HEK293 (cell line): ENCODE measurements around the gene ARL8A.
A peak's percentile ranks its signal among the peaks of the same experiment; 100 is the strongest.

ENCODE experiments used
- CTCF ChIA-PET: fragments of 350-600 bp; formaldehyde crosslinking; extraction: SDS; loops from one replicate; lab custom pipeline; 2021; ENCODE audit warnings: antibody characterized with exemption; lab: Yijun Ruan, JAX
- POLR2A ChIA-PET: fragments of 300-600 bp; formaldehyde crosslinking; extraction: SDS; loops from one replicate; lab custom pipeline; 2020; ENCODE audit warnings: antibody characterized with exemption, inconsistent platforms; lab: Yijun Ruan, JAX
- H3K27ac ChIP-seq: fragments of 200-500 bp; sonication (Bioruptor generic); 2 replicates; pipeline ENCODE4 v1.5.1; 2014; ENCODE audit warnings: low read depth, low read length, control low read depth, inconsistent platforms; ENCODE audit errors: extremely low read depth
- H3K36me3 ChIP-seq, 2 experiments: fragments of 200-500 bp in 1 of 2; sonication (Bioruptor generic) in 1 of 2; 1 replicate in 1 of 2; 2 replicates in 1 of 2; pipeline ENCODE4 v1.5.1; 2014 to 2017; ENCODE audit warnings: inconsistent platforms in 2 of 2, low read length in 2 of 2; ENCODE audit not compliant: control insufficient read depth in 2 of 2, insufficient read depth in 1 of 2
- H3K4me1 ChIP-seq: fragments of 200-500 bp; sonication (Bioruptor generic); 2 replicates; pipeline ENCODE4 v1.5.1; 2014; ENCODE audit warnings: mild to moderate bottlenecking, low read length, inconsistent platforms; ENCODE audit not compliant: control insufficient read depth, insufficient read depth
- H3K4me3 ChIP-seq: 2 replicates; pipeline ENCODE4 v1.5.1; 2011; ENCODE audit warnings: low read depth, mild to moderate bottlenecking, control low read depth, low read length, moderate library complexity
- H3K9me3 ChIP-seq: fragments of 200-500 bp; sonication (Bioruptor generic); 2 replicates; pipeline ENCODE4 v1.5.1; 2014; ENCODE audit warnings: low read depth, low read length, inconsistent platforms; ENCODE audit not compliant: control insufficient read depth, insufficient read depth
- EGR2 ChIP-seq: fragments of 450-650 bp; formaldehyde crosslinking; IDR thresholded peaks from 2 replicates; pipeline ENCODE4 v1.5.1; 2016; ENCODE audit warnings: low read depth, missing biosample characterization, missing genetic modification characterization
- KLF1 ChIP-seq: fragments of 450-650 bp; formaldehyde crosslinking; IDR thresholded peaks from 2 replicates; pipeline ENCODE4 v1.5.1; 2016; ENCODE audit warnings: missing biosample characterization, missing genetic modification characterization
- ZEB2 ChIP-seq: fragments of 450-650 bp; formaldehyde crosslinking; IDR thresholded peaks from 2 replicates; pipeline ENCODE4 v1.5.1; 2016; ENCODE audit warnings: missing biosample characterization, missing genetic modification characterization
- ZFHX2 ChIP-seq: fragments of 450-650 bp; formaldehyde crosslinking; conservative IDR thresholded peaks from 2 replicates; pipeline ENCODE4 v1.5.1; 2016; ENCODE audit warnings: missing biosample characterization, missing genetic modification characterization
- ZFP41 ChIP-seq: fragments of 450-650 bp; formaldehyde crosslinking; IDR thresholded peaks from 2 replicates; pipeline ENCODE4 v1.5.1; 2016; ENCODE audit warnings: missing biosample characterization, missing genetic modification characterization, borderline replicate concordance
- ZFP69B ChIP-seq: fragments of 450-650 bp; formaldehyde crosslinking; IDR thresholded peaks from 2 replicates; pipeline ENCODE4 v1.5.1; 2016; ENCODE audit warnings: missing biosample characterization, missing genetic modification characterization
- ZNF133 ChIP-seq: fragments of 450-650 bp; formaldehyde crosslinking; IDR thresholded peaks from 2 replicates; pipeline ENCODE4 v1.5.1; 2016; ENCODE audit warnings: missing biosample characterization, missing genetic modification characterization
- ZNF157 ChIP-seq: fragments of 450-650 bp; formaldehyde crosslinking; IDR thresholded peaks from 2 replicates; pipeline ENCODE4 v1.5.1; 2016; ENCODE audit warnings: missing biosample characterization, missing genetic modification characterization
- ZNF175 ChIP-seq: fragments of 450-650 bp; formaldehyde crosslinking; IDR thresholded peaks from 2 replicates; pipeline ENCODE4 v1.5.1; 2016; ENCODE audit warnings: missing biosample characterization, missing genetic modification characterization
- ZNF202 ChIP-seq: fragments of 450-650 bp; formaldehyde crosslinking; IDR thresholded peaks from 2 replicates; pipeline ENCODE4 v1.5.1; 2016; ENCODE audit warnings: missing biosample characterization, missing genetic modification characterization, borderline replicate concordance
- ZNF214 ChIP-seq: fragments of 450-650 bp; formaldehyde crosslinking; IDR thresholded peaks from 2 replicates; pipeline ENCODE4 v1.5.1; 2017; ENCODE audit warnings: missing biosample characterization, mild to moderate bottlenecking, missing genetic modification characterization, borderline replicate concordance
- ZNF324 ChIP-seq: fragments of 450-650 bp; formaldehyde crosslinking; IDR thresholded peaks from 2 replicates; pipeline ENCODE4 v1.5.1; 2016; ENCODE audit warnings: missing biosample characterization, missing genetic modification characterization
- ZNF514 ChIP-seq: fragments of 450-650 bp; formaldehyde crosslinking; IDR thresholded peaks from 2 replicates; pipeline ENCODE4 v1.5.1; 2016; ENCODE audit warnings: missing biosample characterization, missing genetic modification characterization
- ZNF621 ChIP-seq: fragments of 450-650 bp; formaldehyde crosslinking; IDR thresholded peaks from 2 replicates; pipeline ENCODE4 v1.5.1; 2017; ENCODE audit warnings: missing biosample characterization, missing genetic modification characterization
- ZNF777 ChIP-seq: fragments of 450-650 bp; formaldehyde crosslinking; IDR thresholded peaks from 2 replicates; pipeline ENCODE4 v1.5.1; 2017; ENCODE audit warnings: missing biosample characterization, missing genetic modification characterization, borderline replicate concordance
- ZNF843 ChIP-seq: fragments of 450-650 bp; formaldehyde crosslinking; IDR thresholded peaks from 2 replicates; pipeline ENCODE4 v1.5.1; 2016; ENCODE audit warnings: missing biosample characterization, missing genetic modification characterization
- TF ChIP-seq, protein P1 (sequence below): fragments of 450-650 bp; formaldehyde crosslinking; IDR thresholded peaks from 2 replicates; pipeline ENCODE4 v1.5.1; 2016; ENCODE audit warnings: missing biosample characterization, missing genetic modification characterization
- TF ChIP-seq, protein P2 (sequence below): fragments of 450-650 bp; formaldehyde crosslinking; IDR thresholded peaks from 2 replicates; pipeline ENCODE4 v1.5.1; 2016; ENCODE audit warnings: missing biosample characterization, missing genetic modification characterization
- TF ChIP-seq, protein P3 (sequence below): fragments of 450-650 bp; formaldehyde crosslinking; IDR thresholded peaks from 2 replicates; pipeline ENCODE4 v1.5.0; 2017; ENCODE audit warnings: missing biosample characterization, missing genetic modification characterization, borderline replicate concordance
- TF ChIP-seq, protein P4 (sequence below): fragments of 450-650 bp; formaldehyde crosslinking; IDR thresholded peaks from 2 replicates; pipeline ENCODE4 v1.5.1; 2016; ENCODE audit warnings: missing biosample characterization, missing genetic modification characterization, low read depth

ARL8A gene

DNA sequence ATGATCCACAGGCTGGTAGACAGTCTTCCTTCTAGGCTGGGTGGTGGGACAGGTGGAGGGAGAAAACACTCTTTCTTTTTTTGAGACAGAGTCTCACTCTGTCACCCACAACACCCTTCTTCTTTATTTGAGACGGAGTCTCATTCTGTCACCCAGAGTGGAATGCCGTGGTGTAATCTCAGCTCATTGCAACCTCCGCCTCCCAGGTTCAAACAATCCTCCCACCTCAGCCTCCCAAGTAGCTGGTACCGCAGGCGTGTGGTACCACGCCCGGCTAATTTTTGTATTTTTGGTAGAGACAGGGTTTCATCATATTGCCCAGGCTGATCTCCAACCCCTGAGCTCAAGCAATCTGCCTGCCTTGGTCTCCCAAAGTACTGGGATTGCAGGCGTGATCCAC is 18.9 kb downstream of the ARL8A start:
- POLR2A ChIA-PET, result no interaction called here

DNA sequence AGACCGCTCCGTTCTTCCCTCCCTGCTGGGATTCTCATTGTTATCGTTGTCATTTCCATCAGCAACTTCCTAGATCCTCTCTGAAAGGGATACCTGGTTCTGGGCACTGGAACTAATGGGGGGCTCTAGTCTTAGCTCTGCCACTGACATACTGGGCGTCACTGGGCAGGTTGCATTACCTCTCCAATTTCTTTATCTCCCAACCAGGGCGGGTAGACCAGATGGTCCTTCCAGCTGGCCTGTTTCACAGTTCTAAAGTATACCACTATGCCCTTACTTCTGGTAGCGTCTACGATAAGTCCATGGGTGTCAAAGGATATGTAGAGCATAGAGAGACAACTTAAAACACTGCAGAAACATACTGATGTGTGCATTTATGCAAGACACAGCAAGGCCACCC is 20.4 kb downstream of the ARL8A start:
- ChIA-PET POLR2A (no interaction called here), CTCF (interaction anchor here (1.2 to 9.2 kb wide), 5 partner anchors 12 to 229 kb away, joined by 3 to 159 read pairs (median 53); partner anchors contain the start of gene ELF3)
- H3K27ac ChIP-seq, result no peak overlapping the region
- H3K4me3 ChIP-seq, result no peak overlapping the region
- no peaks in the 10 kb centered on the region for H3K4me1 ChIP-seq
- H3K36me3 ChIP-seq, result no peaks in the 10 kb centered on the region
- no peak for TF ChIP-seq ZNF777 (tag by site-specific recombination)
- TF ChIP-seq ZNF157, result no peak
- no peak for TF ChIP-seq ZNF175 (tag by site-specific recombination)
- no peaks in the 10 kb centered on the region for H3K9me3 ChIP-seq

More for the DNA sequence above, 18.9 kb downstream of the ARL8A start:
- Histone ChIP-seq H3K36me3 (no peaks in the 10 kb centered on the region), H3K9me3 (no peaks in the 10 kb centered on the region), H3K27ac (no peak overlapping the region), H3K4me1 (no peaks in the 10 kb centered on the region), H3K4me3 (no peak overlapping the region)
- CTCF ChIA-PET, result interaction anchor here (0.6 to 9.2 kb wide), 9 partner anchors 10 to 418 kb away, joined by 3 to 53 read pairs (median 3); partner anchors contain the start of gene ELF3
- TF ChIP-seq, protein P1, sequence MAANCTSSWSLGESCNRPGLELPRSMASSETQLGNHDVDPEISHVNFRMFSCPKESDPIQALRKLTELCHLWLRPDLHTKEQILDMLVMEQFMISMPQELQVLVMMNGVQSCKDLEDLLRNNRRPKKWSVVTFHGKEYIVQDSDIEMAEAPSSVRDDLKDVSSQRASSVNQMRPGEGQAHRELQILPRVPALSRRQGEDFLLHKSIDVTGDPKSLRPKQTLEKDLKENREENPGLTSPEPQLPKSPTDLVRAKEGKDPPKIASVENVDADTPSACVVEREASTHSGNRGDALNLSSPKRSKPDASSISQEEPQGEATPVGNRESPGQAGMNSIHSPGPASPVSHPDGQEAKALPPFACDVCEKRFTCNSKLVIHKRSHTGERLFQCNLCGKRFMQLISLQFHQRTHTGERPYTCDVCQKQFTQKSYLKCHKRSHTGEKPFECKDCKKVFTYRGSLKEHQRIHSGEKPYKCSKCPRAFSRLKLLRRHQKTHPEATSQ (tag by site-specific recombination), result no peak
- TF ChIP-seq, protein P2, sequence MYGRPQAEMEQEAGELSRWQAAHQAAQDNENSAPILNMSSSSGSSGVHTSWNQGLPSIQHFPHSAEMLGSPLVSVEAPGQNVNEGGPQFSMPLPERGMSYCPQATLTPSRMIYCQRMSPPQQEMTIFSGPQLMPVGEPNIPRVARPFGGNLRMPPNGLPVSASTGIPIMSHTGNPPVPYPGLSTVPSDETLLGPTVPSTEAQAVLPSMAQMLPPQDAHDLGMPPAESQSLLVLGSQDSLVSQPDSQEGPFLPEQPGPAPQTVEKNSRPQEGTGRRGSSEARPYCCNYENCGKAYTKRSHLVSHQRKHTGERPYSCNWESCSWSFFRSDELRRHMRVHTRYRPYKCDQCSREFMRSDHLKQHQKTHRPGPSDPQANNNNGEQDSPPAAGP (tag by site-specific recombination), result 0 out of 2 replicates have a peak, but pooled peaks have one; percentile 26
- TF ChIP-seq EGR2 (tag by site-specific recombination) (0 out of 2 replicates have a peak, but pooled peaks have one; percentile 47), KLF1 (tag by site-specific recombination) (peak; percentile 30; the same call in 1 of the 2 replicates), ZFP69B (tag by site-specific recombination) (no peak), ZFHX2 (tag by site-specific recombination) (0 out of 2 replicates have a peak, but pooled peaks have one; percentile 15), ZNF202 (tag by site-specific recombination) (no peak), ZFP41 (tag by site-specific recombination) (no peak), ZNF324 (no peak)

DNA sequence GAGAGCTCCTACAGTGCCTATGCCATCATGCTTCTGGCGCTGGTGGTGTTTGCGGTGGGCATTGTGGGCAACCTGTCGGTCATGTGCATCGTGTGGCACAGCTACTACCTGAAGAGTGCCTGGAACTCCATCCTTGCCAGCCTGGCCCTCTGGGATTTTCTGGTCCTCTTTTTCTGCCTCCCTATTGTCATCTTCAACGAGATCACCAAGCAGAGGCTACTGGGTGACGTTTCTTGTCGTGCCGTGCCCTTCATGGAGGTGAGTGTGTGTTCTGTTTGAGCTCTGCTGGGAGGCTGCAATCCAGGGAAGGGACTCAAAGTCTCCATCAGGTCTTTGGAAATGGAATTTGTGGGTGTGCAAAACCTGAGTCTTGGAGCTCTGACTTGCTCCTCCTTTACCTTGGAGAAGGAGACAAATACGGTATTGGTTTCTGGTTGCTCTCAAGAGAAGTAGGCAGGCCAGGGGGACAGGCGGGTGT is 21.2 kb downstream of the ARL8A start:
- CTCF ChIA-PET, result interaction anchor here (0.8 to 9.2 kb wide), 7 partner anchors 12 to 228 kb away, joined by 3 to 159 read pairs (median 4); partner anchors contain the start of genes ELF3 and LGR6
- POLR2A ChIA-PET, result no interaction called here
- no peak overlapping the region for H3K4me3 ChIP-seq
- H3K4me1 ChIP-seq, result no peaks in the 10 kb centered on the region
- no peaks in the 10 kb centered on the region for H3K36me3 ChIP-seq
- H3K9me3 ChIP-seq, result no peaks in the 10 kb centered on the region
- H3K27ac ChIP-seq, result no peak overlapping the region
- no peak for TF ChIP-seq ZNF214
- TF ChIP-seq, protein P3, sequence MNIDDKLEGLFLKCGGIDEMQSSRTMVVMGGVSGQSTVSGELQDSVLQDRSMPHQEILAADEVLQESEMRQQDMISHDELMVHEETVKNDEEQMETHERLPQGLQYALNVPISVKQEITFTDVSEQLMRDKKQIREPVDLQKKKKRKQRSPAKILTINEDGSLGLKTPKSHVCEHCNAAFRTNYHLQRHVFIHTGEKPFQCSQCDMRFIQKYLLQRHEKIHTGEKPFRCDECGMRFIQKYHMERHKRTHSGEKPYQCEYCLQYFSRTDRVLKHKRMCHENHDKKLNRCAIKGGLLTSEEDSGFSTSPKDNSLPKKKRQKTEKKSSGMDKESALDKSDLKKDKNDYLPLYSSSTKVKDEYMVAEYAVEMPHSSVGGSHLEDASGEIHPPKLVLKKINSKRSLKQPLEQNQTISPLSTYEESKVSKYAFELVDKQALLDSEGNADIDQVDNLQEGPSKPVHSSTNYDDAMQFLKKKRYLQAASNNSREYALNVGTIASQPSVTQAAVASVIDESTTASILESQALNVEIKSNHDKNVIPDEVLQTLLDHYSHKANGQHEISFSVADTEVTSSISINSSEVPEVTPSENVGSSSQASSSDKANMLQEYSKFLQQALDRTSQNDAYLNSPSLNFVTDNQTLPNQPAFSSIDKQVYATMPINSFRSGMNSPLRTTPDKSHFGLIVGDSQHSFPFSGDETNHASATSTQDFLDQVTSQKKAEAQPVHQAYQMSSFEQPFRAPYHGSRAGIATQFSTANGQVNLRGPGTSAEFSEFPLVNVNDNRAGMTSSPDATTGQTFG (tag by site-specific recombination), result no peak
- no peak for TF ChIP-seq ZNF133 (tag by site-specific recombination)
- TF ChIP-seq ZNF843 (tag by site-specific recombination), result no peak
- TF ChIP-seq ZEB2 (tag by site-specific recombination), result no peak
- no peak for TF ChIP-seq ZNF514 (tag by site-specific recombination)
- no peak for TF ChIP-seq ZNF621 (tag by site-specific recombination)
- TF ChIP-seq, protein P4, sequence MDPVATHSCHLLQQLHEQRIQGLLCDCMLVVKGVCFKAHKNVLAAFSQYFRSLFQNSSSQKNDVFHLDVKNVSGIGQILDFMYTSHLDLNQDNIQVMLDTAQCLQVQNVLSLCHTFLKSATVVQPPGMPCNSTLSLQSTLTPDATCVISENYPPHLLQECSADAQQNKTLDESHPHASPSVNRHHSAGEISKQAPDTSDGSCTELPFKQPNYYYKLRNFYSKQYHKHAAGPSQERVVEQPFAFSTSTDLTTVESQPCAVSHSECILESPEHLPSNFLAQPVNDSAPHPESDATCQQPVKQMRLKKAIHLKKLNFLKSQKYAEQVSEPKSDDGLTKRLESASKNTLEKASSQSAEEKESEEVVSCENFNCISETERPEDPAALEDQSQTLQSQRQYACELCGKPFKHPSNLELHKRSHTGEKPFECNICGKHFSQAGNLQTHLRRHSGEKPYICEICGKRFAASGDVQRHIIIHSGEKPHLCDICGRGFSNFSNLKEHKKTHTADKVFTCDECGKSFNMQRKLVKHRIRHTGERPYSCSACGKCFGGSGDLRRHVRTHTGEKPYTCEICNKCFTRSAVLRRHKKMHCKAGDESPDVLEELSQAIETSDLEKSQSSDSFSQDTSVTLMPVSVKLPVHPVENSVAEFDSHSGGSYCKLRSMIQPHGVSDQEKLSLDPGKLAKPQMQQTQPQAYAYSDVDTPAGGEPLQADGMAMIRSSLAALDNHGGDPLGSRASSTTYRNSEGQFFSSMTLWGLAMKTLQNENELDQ (tag by site-specific recombination), result no peak
